GM21737 (cell line): ENCODE measurements around the gene MMP7.

Experiments used
- ATAC-seq: cut with Tn5 transposase; IDR thresholded peaks from one replicate; pipeline ENCODE4 v1.9.1; 2021; ENCODE audit warnings: mild to moderate bottlenecking, moderate library complexity; ENCODE audit not compliant: unreplicated experiment

The MMP7 gene

DNA sequence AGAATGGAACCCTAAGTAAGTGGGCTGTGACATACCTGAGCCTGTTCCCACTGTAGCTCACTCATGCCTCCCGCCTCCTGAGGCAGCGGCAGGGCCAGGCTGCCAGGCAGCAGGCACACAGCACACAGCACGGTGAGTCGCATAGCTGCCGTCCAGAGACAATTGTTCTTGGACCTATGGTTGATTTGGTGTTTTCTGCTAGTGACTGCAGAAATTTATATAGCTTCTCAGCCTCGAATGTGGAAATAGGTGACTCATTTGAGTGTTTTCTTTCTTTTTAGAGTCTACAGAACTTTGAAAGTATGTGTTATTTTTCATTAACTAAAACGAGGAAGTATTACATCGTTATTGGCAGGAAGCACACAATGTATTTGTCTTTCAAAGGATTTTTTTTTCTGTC lies at the start of gene MMP7:
Gene MMP7 (minus strand): TSS at position 190 of the 400 bp plus-strand sequence. CDS start 47 bp downstream, at position 143.
- ATAC-seq, result peak; percentile 53

GRCh38 chr11:102577723-102578122 lies 47.2 kb upstream of the MMP7 start:
- no peak for ATAC-seq

DNA sequence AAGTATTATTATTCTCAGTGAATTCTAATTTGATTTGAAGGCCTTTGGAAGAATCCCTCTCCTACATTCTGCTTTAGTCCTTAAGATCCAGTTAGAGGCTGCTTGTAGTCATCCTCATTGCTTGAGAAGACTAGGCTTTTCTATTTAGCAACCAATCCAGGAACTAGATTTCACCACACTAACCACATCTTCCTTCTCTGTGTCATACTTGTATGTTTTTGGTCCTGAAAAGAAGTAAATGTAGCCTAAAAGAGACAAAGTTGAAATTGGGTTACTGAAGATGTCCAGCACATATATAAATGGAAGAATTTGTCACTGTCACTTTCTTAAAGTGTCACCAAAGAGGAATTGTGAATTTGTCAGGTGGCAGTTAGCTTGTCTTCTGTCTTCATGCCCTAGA lies 46.6 kb upstream of the MMP7 start:
- ATAC-seq, result no peak

DNA sequence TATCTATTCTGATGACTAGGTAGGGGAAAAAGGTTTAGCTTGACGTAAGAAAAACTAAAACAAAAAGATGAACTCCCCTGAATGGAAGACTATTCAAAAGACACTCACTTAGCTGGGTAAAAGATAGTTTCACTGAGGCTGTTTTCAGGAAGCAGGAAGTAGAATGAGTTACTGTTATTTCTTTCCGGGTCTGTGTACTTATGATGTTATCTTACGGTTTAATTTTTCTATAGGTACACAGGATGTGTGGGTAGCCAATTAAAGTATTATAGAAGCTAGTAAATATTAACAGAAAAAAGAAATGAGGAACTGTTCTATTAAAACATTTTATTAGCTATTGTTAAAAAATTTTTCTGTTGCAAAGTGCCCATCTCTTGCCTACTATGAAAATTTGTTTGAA lies 45.8 kb upstream of the MMP7 start:
- no peak for ATAC-seq

DNA sequence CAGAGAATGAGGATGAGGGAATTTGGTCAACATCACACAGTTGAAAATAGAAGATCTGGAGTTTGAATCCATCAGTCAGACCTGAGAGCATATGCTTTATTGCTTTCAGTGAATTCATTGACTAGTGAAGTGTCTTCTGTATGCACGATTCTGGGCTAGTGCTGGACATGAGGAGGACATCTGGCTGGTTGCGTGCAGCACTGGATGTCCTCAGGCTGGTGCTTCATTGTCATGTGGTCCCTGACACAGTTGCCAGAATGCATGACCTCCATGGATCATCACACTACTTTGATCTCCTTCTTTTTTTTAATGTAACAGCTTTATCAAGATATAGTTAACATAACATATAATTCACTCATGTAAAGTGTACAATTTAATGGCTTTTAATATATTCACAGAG lies 44.5 kb upstream of the MMP7 start:
- ATAC-seq, result no peak

DNA sequence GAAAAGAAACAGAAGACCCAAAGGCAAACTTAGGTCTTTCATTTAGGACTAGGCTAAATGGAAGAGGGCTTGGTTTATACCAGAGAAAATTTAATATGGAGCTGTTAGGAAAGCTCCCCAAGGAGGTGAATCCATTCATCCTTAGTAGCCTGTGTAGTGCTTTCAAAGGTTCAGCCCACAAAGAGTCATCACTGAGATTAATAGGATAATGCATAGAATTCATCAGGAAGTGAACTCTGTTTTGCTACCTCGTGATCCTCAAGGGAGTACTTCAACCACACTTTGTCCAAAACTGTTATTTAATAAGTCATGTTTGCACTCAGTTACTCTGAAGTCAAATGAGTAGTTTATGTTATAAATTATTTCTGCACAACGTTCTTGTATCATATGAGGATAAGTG lies 43.3 kb upstream of the MMP7 start:
- ATAC-seq, result no peak

GRCh38 chr11:102572554-102573220 lies 42.1 kb upstream of the MMP7 start:
- ATAC-seq, result no peak

DNA sequence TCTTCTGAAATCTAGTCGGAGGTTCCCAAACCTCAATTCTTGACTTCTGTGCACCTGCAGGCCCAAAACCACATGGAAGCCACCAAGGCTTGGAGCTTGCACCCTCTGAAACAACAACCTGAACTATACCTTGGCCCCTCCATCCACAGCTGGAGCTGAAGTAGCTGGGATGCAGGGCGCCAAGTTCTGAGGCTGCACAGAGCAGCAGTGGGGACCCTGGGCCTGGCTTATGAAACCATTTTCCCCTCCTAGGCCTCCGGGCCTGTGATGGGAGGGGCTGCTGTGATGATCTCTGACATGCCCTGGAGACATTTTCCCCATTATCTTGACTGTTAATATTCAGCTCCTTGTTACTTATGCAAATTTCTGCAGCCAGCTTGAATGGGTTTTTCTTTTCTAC lies 38.3 kb upstream of the MMP7 start:
- ATAC-seq, result no peak

DNA sequence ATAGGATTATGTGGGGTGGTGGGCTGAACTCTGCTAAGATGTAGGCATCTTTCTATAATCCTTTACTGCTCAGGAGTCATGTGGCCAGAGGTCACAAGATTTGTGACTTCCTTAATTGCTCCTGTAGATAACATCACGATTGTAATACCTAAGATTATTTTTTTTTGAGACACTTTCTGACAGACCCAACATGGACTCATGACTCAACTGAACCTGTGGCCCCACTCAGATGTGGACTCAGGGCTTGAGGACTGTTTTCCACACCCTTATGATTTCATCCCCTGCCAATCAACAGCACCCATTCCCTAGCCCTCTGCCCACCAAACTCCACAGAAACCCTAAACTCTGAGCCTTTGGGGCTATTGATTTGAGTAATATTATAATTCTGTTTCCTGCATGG lies 35.6 kb upstream of the MMP7 start:
- ATAC-seq, result no peak

- ATAC-seq, result peak; percentile 66
These were observed 33.6 kb upstream of the MMP7 start for GRCh38 chr11:102564110-102564509.

DNA sequence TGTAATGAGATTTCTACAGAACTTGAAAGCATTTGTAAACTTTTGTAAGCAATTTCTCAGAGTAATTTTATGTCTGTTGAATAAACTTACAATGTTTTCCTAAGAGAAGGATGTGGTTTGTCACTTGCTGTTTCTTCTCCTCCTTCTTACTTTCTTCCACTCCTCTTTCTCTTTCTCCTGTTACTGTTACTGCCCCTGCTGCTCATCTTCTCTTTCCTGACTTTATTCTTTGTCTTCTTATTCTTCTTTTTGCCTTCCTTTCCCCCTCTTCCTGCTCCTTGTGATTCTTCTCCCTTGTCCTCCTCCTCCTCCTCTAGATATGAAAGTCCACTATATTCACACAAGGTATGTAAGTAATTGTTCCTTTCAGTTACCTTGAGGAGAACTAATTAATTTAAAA lies 31.1 kb upstream of the MMP7 start:
- ATAC-seq, result no peak

- ATAC-seq, result peak; percentile 72
These were observed 30.0 kb upstream of the MMP7 start for GRCh38 chr11:102560555-102561011.

- peak; percentile 46 for ATAC-seq
These were observed 29.3 kb upstream of the MMP7 start for GRCh38 chr11:102559839-102560238.

- no peak for ATAC-seq
These were observed 24.5 kb upstream of the MMP7 start for GRCh38 chr11:102555091-102555490.

- peak; percentile 60 for ATAC-seq
These were observed 23.3 kb upstream of the MMP7 start for GRCh38 chr11:102553835-102554282.

- no peak for ATAC-seq
These were observed 22.1 kb upstream of the MMP7 start for GRCh38 chr11:102552447-102553194.

DNA sequence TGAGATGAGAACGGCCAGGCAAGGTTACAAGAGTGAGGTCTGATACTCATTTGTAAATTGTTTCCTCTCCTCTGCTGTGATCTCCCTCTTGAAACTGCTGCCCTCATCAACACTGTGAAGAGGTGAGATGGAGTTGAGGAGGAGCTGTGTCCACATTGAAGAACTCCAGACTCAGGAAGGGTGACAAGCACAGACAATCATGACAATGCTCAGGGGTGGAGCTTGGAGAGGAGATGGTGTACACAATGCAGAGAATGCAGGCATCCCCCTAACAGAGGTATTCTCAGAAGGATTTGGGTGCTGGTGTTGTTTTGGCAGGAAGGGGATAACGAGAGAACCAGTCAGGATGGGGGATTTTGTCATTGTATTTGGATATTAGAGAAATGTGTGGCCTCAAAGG lies 21.5 kb upstream of the MMP7 start:
- no peak for ATAC-seq

DNA sequence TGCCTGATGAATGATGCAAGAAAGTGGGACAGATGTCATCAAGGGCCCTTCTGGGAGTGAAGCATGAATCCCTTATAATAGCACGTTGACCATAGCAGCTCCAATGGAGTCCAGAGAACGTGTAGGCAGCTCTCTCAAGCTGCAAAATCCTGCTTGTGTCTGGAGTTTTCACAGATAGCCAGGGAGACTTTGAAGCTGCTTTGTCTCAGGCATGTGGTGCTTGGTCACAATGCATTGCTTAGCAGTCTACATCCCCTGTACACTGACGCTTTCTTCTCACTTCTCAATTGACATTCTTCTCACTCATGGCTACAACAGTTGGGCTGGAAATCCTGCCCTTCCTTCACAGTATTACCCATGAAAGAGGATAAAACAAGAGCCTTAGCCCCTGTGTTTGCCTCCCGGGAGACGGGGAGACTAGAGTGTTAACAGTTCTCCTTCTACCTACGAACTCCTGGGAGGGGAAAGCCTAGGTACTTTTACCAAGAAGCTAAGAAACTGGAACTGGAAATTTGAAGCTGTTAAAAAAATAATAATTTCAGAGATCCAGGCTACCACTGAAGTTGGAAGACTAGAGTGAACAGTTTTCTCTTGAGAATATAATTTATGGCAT lies 20.7 kb upstream of the MMP7 start:
- no peak for ATAC-seq

DNA sequence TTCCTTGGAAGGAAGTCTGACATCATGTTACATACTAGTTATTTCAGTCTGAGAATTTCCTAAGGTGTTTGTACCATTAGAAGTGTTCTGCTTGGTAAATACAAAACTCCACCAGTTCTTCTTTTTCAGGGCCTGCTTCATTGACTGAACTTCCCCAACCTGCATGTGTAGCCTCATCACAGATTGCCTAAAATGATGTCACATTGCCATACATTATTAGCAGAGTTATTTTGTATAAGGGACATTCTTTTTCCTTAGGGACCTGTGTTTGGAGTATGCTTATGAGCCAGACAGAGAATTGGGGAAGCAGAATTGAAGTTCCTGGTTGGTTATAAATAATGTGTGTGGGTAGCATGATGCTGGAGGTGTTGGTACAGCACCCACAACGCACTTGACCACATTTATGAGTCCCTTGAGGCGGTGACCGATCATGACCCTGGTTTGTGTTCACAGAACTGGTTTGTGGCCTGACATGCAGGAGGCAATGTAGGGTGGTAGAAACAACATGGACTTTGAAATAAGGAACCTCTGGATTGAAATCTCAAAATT lies 16.4 kb upstream of the MMP7 start:
- ATAC-seq, result peak; percentile 70

DNA sequence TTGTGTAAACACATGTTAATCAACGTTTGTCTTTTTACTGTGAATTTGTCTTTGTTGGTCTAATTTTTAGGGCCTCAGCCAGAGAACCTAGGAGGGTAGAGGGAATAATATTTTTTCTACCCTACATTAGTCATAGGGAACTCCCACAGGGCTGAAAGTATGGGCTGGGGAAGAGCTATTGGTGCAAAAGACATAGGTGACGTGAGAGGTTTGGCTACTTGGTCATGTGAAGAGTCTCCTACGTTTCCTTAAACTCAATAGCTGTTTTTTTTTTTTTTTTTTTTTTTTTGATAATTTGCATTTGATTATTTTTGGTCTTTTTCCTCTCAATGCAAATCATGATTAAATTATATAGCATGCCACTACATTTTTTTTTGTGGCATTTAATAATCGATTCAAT lies 15.9 kb upstream of the MMP7 start:
- peak; percentile 54 for ATAC-seq

- no peak for ATAC-seq
These were observed 15.2 kb upstream of the MMP7 start for GRCh38 chr11:102545701-102546100.

DNA sequence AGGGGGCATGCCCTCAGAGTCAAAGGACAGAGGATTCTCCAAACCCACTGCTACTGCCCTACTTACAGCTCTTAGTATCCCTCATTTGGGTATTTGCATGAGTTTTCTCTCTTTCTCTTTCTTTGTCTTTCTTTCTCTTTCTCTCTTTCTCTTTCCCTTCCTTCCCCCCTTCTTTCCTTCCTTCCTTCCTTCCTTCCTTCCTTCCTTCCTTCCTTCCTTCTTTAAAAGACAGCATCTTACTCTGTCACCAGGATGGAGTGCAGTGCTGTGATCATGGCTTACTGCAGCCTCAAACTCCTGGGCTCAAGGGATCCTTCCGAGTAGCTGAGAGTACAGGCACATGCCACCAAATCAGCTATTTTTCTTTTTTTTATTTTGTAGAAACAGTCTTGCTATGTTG lies 14.0 kb upstream of the MMP7 start:
- ATAC-seq, result no peak
